H1 (cell line): ENCODE data around the gene ZNF532. TPM values are rescaled to one million over a fixed set of nuclear protein-coding genes. Genes with fewer than 3 reads are reported as not detected.

ENCODE experiments used
- CTCF ChIA-PET: fragments of 300-600 bp; sonication (Branson Sonifier 250); formaldehyde crosslinking; loops from one replicate; lab custom pipeline; 2021; ENCODE audit not compliant: partially characterized antibody; lab: Charles Lee
- POLR2A ChIA-PET: fragments of 300-600 bp; sonication (Branson Sonifier 250); formaldehyde crosslinking; loops from one replicate; lab custom pipeline; 2021; ENCODE audit warnings: inconsistent platforms; ENCODE audit not compliant: partially characterized antibody; lab: Charles Lee
- DNase-seq, 2 experiments: peaks; one replicate each; pipeline versions ENCODE4 v3.0.0 to v3.0.0-alpha.2; 2010 to 2022; ENCODE audit warnings: low spot score in 2 of 2, low read depth in 1 of 2, mixed read lengths in 1 of 2
- FAIRE-seq: peaks from 2 replicates; lab custom pipeline; 2011; peaks lifted over from hg19 to GRCh38; lab: Jason Lieb, UNC
- H2AFZ ChIP-seq: 2 replicates; pipeline ENCODE4 v1.8.1; 2012; ENCODE audit warnings: low read length, inconsistent platforms
- H2AK5ac ChIP-seq: 2 replicates; pipeline ENCODE4 v1.6.1; 2013; ENCODE audit warnings: low read depth, low read length
- H2BK120ac ChIP-seq: replicated peaks from 2 replicates; pipeline ENCODE3; 2013; ENCODE audit warnings: low read depth, low read length, inconsistent platforms
- H2BK12ac ChIP-seq: 2 replicates; pipeline ENCODE4 v1.6.1; 2013; ENCODE audit warnings: low read depth, low read length
- H2BK15ac ChIP-seq: 2 replicates; pipeline ENCODE4 v1.6.1; 2013; ENCODE audit warnings: low read length
- H2BK20ac ChIP-seq: 2 replicates; pipeline ENCODE4 v1.6.1; 2013; ENCODE audit warnings: low read length
- H2BK5ac ChIP-seq: 2 replicates; pipeline ENCODE4 v1.6.1; 2013; ENCODE audit warnings: low read depth, low read length
- H3K14ac ChIP-seq: 2 replicates; pipeline ENCODE4 v1.6.1; 2013; ENCODE audit warnings: inconsistent platforms; ENCODE audit not compliant: insufficient read length
- H3K18ac ChIP-seq: 2 replicates; pipeline ENCODE4 v1.6.1; 2013; ENCODE audit warnings: low read length; ENCODE audit errors: extremely low read depth
- H3K23ac ChIP-seq: 2 replicates; pipeline ENCODE4 v1.6.1; 2013; ENCODE audit warnings: inconsistent platforms; ENCODE audit not compliant: insufficient read length
- H3K23me2 ChIP-seq: 2 replicates; pipeline ENCODE4 v1.6.1; 2013; ENCODE audit warnings: low read depth, low read length
- H3K27ac ChIP-seq: 2 replicates; pipeline ENCODE4 v1.6.1; 2011; ENCODE audit warnings: low read depth, low read length, inconsistent platforms
- H3K27me3 ChIP-seq, 4 experiments: replicated peaks in 1 of 4; 1 replicate in 1 of 4; 2 replicates in 3 of 4; pipeline versions ENCODE4 v1.6.1 to v1.8.1; 2011 to 2013; ENCODE audit warnings: low read length in 3 of 4, mild to moderate bottlenecking in 3 of 4, inconsistent platforms in 2 of 4, mixed read lengths in 2 of 4, moderate library complexity in 1 of 4; ENCODE audit not compliant: control insufficient read depth in 3 of 4, insufficient read depth in 3 of 4; ENCODE audit errors: extremely low read depth in 1 of 4
- H3K36me3 ChIP-seq, 4 experiments: 2 replicates each; pipeline versions ENCODE4 v1.6.1 to v1.8.1; 2011 to 2013; ENCODE audit warnings: mild to moderate bottlenecking in 4 of 4, low read length in 3 of 4, moderate library complexity in 2 of 4, control low read depth in 1 of 4, inconsistent platforms in 1 of 4; ENCODE audit not compliant: insufficient read depth in 4 of 4, control insufficient read depth in 2 of 4
- H3K4ac ChIP-seq: replicated peaks from 2 replicates; pipeline ENCODE3; 2013; ENCODE audit warnings: low read length, low read depth, mixed read lengths, inconsistent platforms; ENCODE audit not compliant: insufficient read length
- H3K4me1 ChIP-seq, 4 experiments: replicated peaks in 1 of 4; 1 replicate in 1 of 4; 2 replicates in 3 of 4; pipeline versions ENCODE4 v1.6.1 to v1.8.1; 2011 to 2013; ENCODE audit warnings: low read length in 3 of 4, inconsistent platforms in 2 of 4, mixed read lengths in 1 of 4; ENCODE audit not compliant: insufficient read depth in 4 of 4, control insufficient read depth in 3 of 4
- H3K4me2 ChIP-seq, 2 experiments: 2 replicates each; pipeline versions ENCODE4 v1.6.1 to v1.8.1; 2011 to 2013; ENCODE audit warnings: low read depth in 2 of 2, low read length in 2 of 2, control low read depth in 1 of 2, inconsistent platforms in 1 of 2, mild to moderate bottlenecking in 1 of 2; ENCODE audit not compliant: insufficient read depth in 1 of 2
- H3K4me3 ChIP-seq, 4 experiments: fragments of 200-600, 300-600 bp in 1 of 4; sonication (generic), shearing (Covaris generic), sonication (Bioruptor Twin) in 1 of 4; 2 replicates each; pipeline versions ENCODE4 v1.5.1 to v1.8.1; 2011 to 2016; ENCODE audit warnings: low read length in 4 of 4, low read depth in 3 of 4, control low read depth in 2 of 4, inconsistent platforms in 2 of 4, mild to moderate bottlenecking in 2 of 4, mixed read lengths in 1 of 4, moderate library complexity in 1 of 4; ENCODE audit not compliant: insufficient read depth in 2 of 4; ENCODE audit errors: extremely low read depth in 1 of 4
- H3K56ac ChIP-seq: replicated peaks from 2 replicates; pipeline ENCODE3; 2013; ENCODE audit warnings: low read depth, mild to moderate bottlenecking, mixed read lengths, low read length, inconsistent platforms; ENCODE audit not compliant: insufficient read length
- H3K79me1 ChIP-seq: 2 replicates; pipeline ENCODE4 v1.6.1; 2013; ENCODE audit warnings: low read depth, low read length, control low read depth
- H3K79me2 ChIP-seq, 2 experiments: 2 replicates each; pipeline versions ENCODE4 v1.6.1 to v1.8.1; 2012 to 2013; ENCODE audit warnings: low read length in 2 of 2, mild to moderate bottlenecking in 2 of 2, inconsistent platforms in 1 of 2; ENCODE audit not compliant: insufficient read depth in 2 of 2, control insufficient read depth in 1 of 2
- H3K9ac ChIP-seq, 4 experiments: replicated peaks in 1 of 4; 1 replicate in 1 of 4; 2 replicates in 3 of 4; pipeline versions ENCODE4 v1.6.1 to v1.8.1; 2011 to 2013; ENCODE audit warnings: low read depth in 3 of 4, low read length in 3 of 4, control low read depth in 2 of 4, mild to moderate bottlenecking in 2 of 4, moderate library complexity in 2 of 4, inconsistent platforms in 1 of 4; ENCODE audit errors: extremely low read depth in 1 of 4
- H3K9me3 ChIP-seq, 2 experiments: 2 replicates each; pipeline versions ENCODE4 v1.6.1 to v1.8.1; 2012 to 2013; ENCODE audit warnings: mild to moderate bottlenecking in 2 of 2, moderate library complexity in 2 of 2, control low read depth in 1 of 2, inconsistent platforms in 1 of 2, low read depth in 1 of 2, low read length in 1 of 2, mixed read lengths in 1 of 2; ENCODE audit not compliant: insufficient read depth in 2 of 2
- H4K20me1 ChIP-seq, 2 experiments: replicated peaks in 1 of 2; 2 replicates each; pipeline versions ENCODE3 to v1.8.1; 2011 to 2013; ENCODE audit warnings: inconsistent platforms in 2 of 2, low read length in 2 of 2, mild to moderate bottlenecking in 1 of 2; ENCODE audit not compliant: insufficient read depth in 2 of 2, control insufficient read depth in 1 of 2
- H4K5ac ChIP-seq: 2 replicates; pipeline ENCODE4 v1.6.1; 2013; ENCODE audit warnings: low read length, low read depth, mixed read lengths, inconsistent platforms; ENCODE audit not compliant: insufficient read length
- H4K8ac ChIP-seq: 2 replicates; pipeline ENCODE4 v1.8.0; 2013; ENCODE audit warnings: mild to moderate bottlenecking, moderate library complexity, low read length, inconsistent platforms; ENCODE audit not compliant: insufficient read depth; ENCODE audit errors: extremely low read depth
- H4K91ac ChIP-seq: replicated peaks from 2 replicates; pipeline ENCODE3; 2013; ENCODE audit warnings: low read length, mixed read lengths, inconsistent platforms; ENCODE audit not compliant: insufficient read length
- CBX8 ChIP-seq: fragments of 300-800, 300-1000 bp; sonication (generic); IDR thresholded peaks from 2 replicates; pipeline ENCODE4 v1.7.1; 2016; ENCODE audit warnings: low read depth, low read length, borderline replicate concordance
- HDAC6 ChIP-seq: IDR thresholded peaks from one replicate; pipeline ENCODE4 v1.7.1; 2012; ENCODE audit warnings: low read depth, mild to moderate bottlenecking, inconsistent platforms, low read length, moderate library complexity
- POU5F1 ChIP-seq: IDR thresholded peaks from 2 replicates; pipeline ENCODE4 v1.6.1; 2011; ENCODE audit warnings: low read depth, mild to moderate bottlenecking, low read length, moderate library complexity
- RAD21 ChIP-seq, 2 experiments: IDR thresholded peaks in 1 of 2; conservative IDR thresholded peaks in 1 of 2; 2 replicates each; pipeline ENCODE4 v1.6.1; 2011; ENCODE audit warnings: low read depth in 2 of 2, low read length in 2 of 2, improper control_type of control experiment in 1 of 2, inconsistent platforms in 1 of 2, mild to moderate bottlenecking in 1 of 2, moderate library complexity in 1 of 2
- SAP30 ChIP-seq: fragments of 300-600 bp; sonication (generic); IDR thresholded peaks from 2 replicates; pipeline ENCODE4 v1.7.1; 2012; ENCODE audit warnings: low read length, moderate library complexity, mild to moderate bottlenecking, inconsistent platforms; ENCODE audit not compliant: insufficient read depth, insufficient replicate concordance
- SUZ12 ChIP-seq: fragments of 200-600 bp; sonication (generic); IDR thresholded peaks from 2 replicates; pipeline ENCODE4 v1.6.1; 2012; ENCODE audit warnings: mild to moderate bottlenecking, inconsistent platforms, low read length, moderate library complexity, mixed read lengths
- WGBS, 2 experiments: shearing (Covaris generic) in 1 of 2; methylation state at CpG; one replicate each; pipeline versions ENCODE4 v1.1.6 to v1.1.7; 2013 to 2015; ENCODE audit warnings: low lambda C conversion rate in 2 of 2, mixed read lengths in 2 of 2, inconsistent platforms in 1 of 2, low coverage in 1 of 2, missing lambda C conversion rate in 1 of 2; ENCODE audit not compliant: insufficient replicate concordance in 2 of 2, insufficient coverage in 1 of 2, insufficient read length in 1 of 2; ENCODE audit errors: extremely low coverage in 1 of 2, missing lambda C conversion rate in 1 of 2; 5-methylcytosine and 5-hydroxymethylcytosine counted together
- polyA plus RNA-seq, 7 experiments: library from polyadenylated mRNA; depleted of rRNA in 3 of 7; stranded (reverse) in 5 of 7; unstranded in 2 of 7; fragments of >200 nt in 5 of 7; fragments of 200-250 nt in 2 of 7; gene quantifications; 1 replicate in 5 of 7; 2 replicates in 1 of 7; 4 replicates in 1 of 7; pipeline versions ENCODE4 v1.2.1 to v1.2.3, GENCODE V29; 2011 to 2013; ENCODE audit warnings: missing spikeins in 2 of 7, mixed read lengths in 2 of 7
- total RNA-seq: library from RNA; stranded (reverse); fragmentation: NEBNext Ultra II Directional; extraction: Animal tissue kit (Norgen Biotek cat#: 25700); gene quantifications from 2 replicates; pipeline ENCODE4 v1.2.1, GENCODE V29; 2021

The ZNF532 gene
- total and polyA plus RNA-seq, 2 of the 8 experiments (the other 6 are each of a cell fraction or from before 2014, with no cell fraction given) = 143 to 240 TPM

GRCh38 chr18:58975781-58976180 lies 111.1 kb downstream of the ZNF532 start:
- H3K4me3 ChIP-seq = no peak overlapping the region
- H3K23me2 ChIP-seq = no peaks in the 10 kb centered on the region
- no peak overlapping the region for H4K91ac ChIP-seq
- FAIRE-seq (no peak), DNase-seq (no peak)
- no peaks in the 10 kb centered on the region; the same call in 1 of the 2 replicates for H3K79me1 ChIP-seq
- H3K14ac ChIP-seq = no peak overlapping the region
- H2BK5ac ChIP-seq = no peak overlapping the region
- H3K4ac ChIP-seq = no peak overlapping the region
- H4K20me1 ChIP-seq = peaks cover 4 to 5% of the 10 kb centered on the region in 2 experiments
- H3K23ac ChIP-seq = no peak overlapping the region
- H3K56ac ChIP-seq = no peak overlapping the region
- no peak overlapping the region for H2BK12ac ChIP-seq
- no peak overlapping the region for H4K5ac ChIP-seq
- H2BK120ac ChIP-seq = no peak overlapping the region
- H2BK15ac ChIP-seq = no peak overlapping the region
- WGBS, 2 experiments = 94% methylated on average over 4 of the region's 4 CpGs; no CpG with 5 or more reads in 1 of the 2 experiments
- H3K4me2 ChIP-seq = no peak overlapping the region
- peaks cover 12 to 58% (median 42%) of the 10 kb centered on the region in 4 experiments for H3K36me3 ChIP-seq
- no peak for TF ChIP-seq SUZ12
- TF ChIP-seq HDAC6 = no peak
- no peak for TF ChIP-seq RAD21 (IDR thresholded peaks at IDR 0.05 in 1 of 2, conservative IDR thresholded peaks at IDR 0.05 in 1 of 2; ENCODE audit: low read depth in 2 of 2, low read length in 2 of 2)
- no peak for TF ChIP-seq SAP30
- TF ChIP-seq CBX8 = no peak
- TF ChIP-seq POU5F1 = no peak
- H3K9ac ChIP-seq = no peak overlapping the region
- no peak overlapping the region for H4K8ac ChIP-seq
- H2AK5ac ChIP-seq = no peak overlapping the region
- no peak overlapping the region for H2AFZ ChIP-seq
- H3K9me3 ChIP-seq = no peaks in the 10 kb centered on the region
- peaks cover 0 to 55% of the 10 kb centered on the region in 2 experiments; a peak in 2 of 4 replicates for H3K79me2 ChIP-seq
- H2BK20ac ChIP-seq = no peak overlapping the region
- H3K27me3 ChIP-seq = no peaks in the 10 kb centered on the region
- ChIA-PET CTCF (interaction anchor here (1.0 to 1.6 kb wide), 5 partner anchors 10 to 195 kb away, joined by 3 to 4 read pairs (median 3); no protein-coding TSS in a partner anchor), POLR2A (interaction anchor here (1.2 to 1.3 kb wide), 2 partner anchors 13 to 15 kb away, joined by 3 read pairs; no protein-coding TSS in a partner anchor)
- H3K18ac ChIP-seq = no peak overlapping the region
- no peak overlapping the region for H3K27ac ChIP-seq
- H3K4me1 ChIP-seq = peaks cover 0 to 3% (median under 1%) of the 10 kb centered on the region in 4 experiments; a peak in 2 of 7 replicates
